Activated naive CD8-positive, alpha-beta T cell treated with anti-CD3 and anti-CD28 coated beads, Interleukin-2, amount 50 U/mL, for 24 hours (primary cell): ENCODE results near the gene LARP4B.

Experiments used
- ATAC-seq: fragments of 150-1000 bp; cut with Tn5 transposase; one replicate; pipeline ENCODE4 v1.10.0; 2021
- DNase-seq: peaks from one replicate; pipeline ENCODE4 v3.0.0; 2021
- H3K27ac Mint-ChIP-seq: one replicate; pipeline ENCODE4 v1.8.0; 2021; ENCODE audit warnings: mild to moderate bottlenecking, mixed read lengths
- H3K27me3 Mint-ChIP-seq: one replicate; pipeline ENCODE4 v1.8.0; 2021; ENCODE audit warnings: mixed read lengths
- H3K36me3 Mint-ChIP-seq: one replicate; pipeline ENCODE4 v1.8.0; 2021; ENCODE audit warnings: low read depth, mixed read lengths
- H3K4me1 Mint-ChIP-seq: one replicate; pipeline ENCODE4 v1.8.0; 2021; ENCODE audit warnings: mixed read lengths
- H3K4me3 Mint-ChIP-seq: one replicate; pipeline ENCODE4 v1.8.0; 2021; ENCODE audit warnings: mild to moderate bottlenecking, moderate library complexity, mixed read lengths
- H3K9me3 Mint-ChIP-seq: one replicate; pipeline ENCODE4 v1.8.0; 2021; ENCODE audit warnings: mixed read lengths

Gene LARP4B

DNA sequence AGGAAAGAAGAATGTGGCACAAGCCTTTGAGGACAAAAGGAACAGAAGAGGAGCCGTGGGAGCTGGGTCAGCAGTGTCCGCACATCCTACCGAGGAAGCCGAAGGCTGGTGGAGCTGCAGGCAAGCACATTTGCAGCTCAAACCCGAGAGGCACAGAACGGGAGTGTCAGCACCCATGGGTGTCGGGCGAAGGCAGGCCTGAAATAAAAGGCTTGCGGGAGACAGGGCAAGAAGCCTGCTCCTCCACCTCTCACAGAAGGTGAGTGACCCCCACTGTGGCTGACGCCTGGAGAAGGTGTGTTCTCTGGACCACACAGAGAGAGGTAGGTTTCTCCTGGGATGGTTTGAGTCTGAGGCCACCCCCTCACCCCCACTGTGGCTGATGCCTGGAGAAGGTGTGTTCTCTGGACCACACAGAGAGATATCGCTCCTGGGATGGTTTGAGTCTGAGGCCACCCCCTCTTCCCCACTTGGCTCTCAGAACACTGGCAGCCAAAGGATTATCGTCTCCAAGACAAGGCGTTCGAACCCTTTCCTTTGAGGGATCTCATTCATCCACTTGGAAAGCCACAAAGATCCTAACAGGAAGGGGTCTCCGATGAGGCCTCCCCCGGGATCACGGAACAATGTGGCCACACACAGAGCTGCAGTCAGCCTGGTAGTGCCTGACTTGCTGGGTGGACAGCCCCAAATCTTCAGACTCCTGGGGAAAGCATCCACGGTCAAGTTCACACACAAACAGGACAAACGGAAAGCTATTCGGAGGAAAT lies 35.1 kb upstream of the LARP4B start:
- no peak for ATAC-seq
- no peak for DNase-seq
- Mint-ChIP-seq H3K9me3 (no peaks in the 10 kb centered on the region), H3K27me3 (peaks cover 18% of the 10 kb centered on the region), H3K27ac (no peak overlapping the region), H3K4me1 (peaks cover 6% of the 10 kb centered on the region), H3K4me3 (no peak overlapping the region), H3K36me3 (no peaks in the 10 kb centered on the region)

GRCh38 chr10:964988-965417 lies 33.5 kb upstream of the LARP4B start:
- no peak for ATAC-seq

GRCh38 chr10:964321-964987 lies 32.9 kb upstream of the LARP4B start:
- Mint-ChIP-seq H3K4me3 (no peak overlapping the region), H3K27ac (no peak overlapping the region), H3K4me1 (peaks cover 6% of the 10 kb centered on the region), H3K36me3 (no peaks in the 10 kb centered on the region), H3K27me3 (peaks cover 19% of the 10 kb centered on the region), H3K9me3 (no peaks in the 10 kb centered on the region)
- ATAC-seq = no peak
- no peak for DNase-seq

More at GRCh38 chr10:964988-965417, 33.5 kb upstream of the LARP4B start:
- H3K4me3 Mint-ChIP-seq = no peak overlapping the region
- H3K4me1 Mint-ChIP-seq = peaks cover 6% of the 10 kb centered on the region
- no peaks in the 10 kb centered on the region for H3K36me3 Mint-ChIP-seq
- DNase-seq = no peak
- no peaks in the 10 kb centered on the region for H3K9me3 Mint-ChIP-seq
- H3K27me3 Mint-ChIP-seq = peaks cover 19% of the 10 kb centered on the region
- no peak overlapping the region for H3K27ac Mint-ChIP-seq

- peaks cover 15% of the 10 kb centered on the region for H3K27me3 Mint-ChIP-seq
- no peak overlapping the region for H3K4me3 Mint-ChIP-seq
- no peak overlapping the region for H3K27ac Mint-ChIP-seq
- peaks cover 6% of the 10 kb centered on the region for H3K4me1 Mint-ChIP-seq
- no peaks in the 10 kb centered on the region for H3K36me3 Mint-ChIP-seq
- DNase-seq (no peak), ATAC-seq (no peak)
- H3K9me3 Mint-ChIP-seq = no peaks in the 10 kb centered on the region
Observed at GRCh38 chr10:963655-964054, 32.1 kb upstream of the LARP4B start.

GRCh38 chr10:963186-963585 lies 31.7 kb upstream of the LARP4B start:
- no peak for DNase-seq
- H3K27ac Mint-ChIP-seq = no peak overlapping the region
- H3K36me3 Mint-ChIP-seq = no peaks in the 10 kb centered on the region
- no peaks in the 10 kb centered on the region for H3K9me3 Mint-ChIP-seq
- H3K4me1 Mint-ChIP-seq = peaks cover 6% of the 10 kb centered on the region
- H3K4me3 Mint-ChIP-seq = no peak overlapping the region
- H3K27me3 Mint-ChIP-seq = peaks cover 14% of the 10 kb centered on the region
- no peak for ATAC-seq

GRCh38 chr10:962342-962741 lies 30.8 kb upstream of the LARP4B start:
- Mint-ChIP-seq H3K9me3 (no peaks in the 10 kb centered on the region), H3K27ac (no peak overlapping the region), H3K36me3 (no peaks in the 10 kb centered on the region), H3K4me1 (peaks cover 5% of the 10 kb centered on the region), H3K4me3 (no peak overlapping the region), H3K27me3 (peaks cover 11% of the 10 kb centered on the region)
- DNase-seq (no peak), ATAC-seq (no peak)

DNA sequence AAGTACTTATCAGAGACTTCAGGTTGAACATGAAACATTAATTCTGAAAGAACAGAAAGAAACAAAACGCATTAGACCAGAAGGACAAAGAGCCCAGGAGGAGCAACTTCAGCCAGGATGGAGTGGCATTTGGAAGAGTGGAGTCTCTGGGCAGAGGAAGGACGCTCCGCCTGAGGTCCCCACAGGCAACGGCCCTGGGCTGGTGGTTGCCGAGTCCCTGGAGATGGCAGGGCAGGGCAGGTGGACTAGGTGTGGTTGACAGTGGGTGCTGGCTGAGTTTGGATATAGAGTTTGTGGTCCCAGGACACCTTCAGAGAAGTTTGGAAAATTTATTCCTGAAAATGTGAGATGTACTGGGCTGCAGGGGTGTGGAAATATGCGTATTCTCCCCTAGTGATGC lies 27.4 kb upstream of the LARP4B start:
- no peak overlapping the region for H3K27ac Mint-ChIP-seq
- no peak for DNase-seq
- no peak overlapping the region for H3K4me3 Mint-ChIP-seq
- no peaks in the 10 kb centered on the region for H3K4me1 Mint-ChIP-seq
- H3K9me3 Mint-ChIP-seq = no peaks in the 10 kb centered on the region
- H3K27me3 Mint-ChIP-seq = peaks cover 11% of the 10 kb centered on the region
- ATAC-seq = no peak
- no peaks in the 10 kb centered on the region for H3K36me3 Mint-ChIP-seq

DNA sequence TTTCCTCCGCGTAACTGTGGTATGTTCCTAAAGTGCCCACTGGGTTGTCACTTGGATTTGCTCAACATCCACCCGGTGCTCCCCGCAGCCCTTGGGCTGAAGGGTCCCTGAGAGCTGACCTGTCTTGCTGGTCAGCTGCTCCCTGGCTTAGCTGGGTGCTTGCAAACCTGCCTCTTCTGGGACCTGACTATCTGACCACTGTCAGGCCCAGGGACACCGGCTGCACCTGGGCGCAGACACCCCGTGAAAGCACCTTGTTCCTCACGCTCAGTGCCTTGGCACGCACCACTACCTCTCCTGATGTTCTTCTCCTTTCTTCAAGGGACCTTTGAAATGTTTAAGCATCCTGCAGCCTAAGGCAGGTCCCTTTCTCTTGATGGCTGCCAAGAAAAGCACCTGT lies 26.6 kb upstream of the LARP4B start:
- Mint-ChIP-seq H3K4me1 (no peaks in the 10 kb centered on the region), H3K4me3 (no peak overlapping the region), H3K36me3 (no peaks in the 10 kb centered on the region), H3K27ac (no peak overlapping the region), H3K27me3 (peaks cover 13% of the 10 kb centered on the region), H3K9me3 (no peaks in the 10 kb centered on the region)
- ATAC-seq (no peak), DNase-seq (no peak)

GRCh38 chr10:955820-956217 lies 24.3 kb upstream of the LARP4B start:
- H3K9me3 Mint-ChIP-seq = no peaks in the 10 kb centered on the region
- H3K27ac Mint-ChIP-seq = no peak overlapping the region
- no peaks in the 10 kb centered on the region for H3K36me3 Mint-ChIP-seq
- H3K27me3 Mint-ChIP-seq = peaks cover 13% of the 10 kb centered on the region
- H3K4me1 Mint-ChIP-seq = no peaks in the 10 kb centered on the region
- ATAC-seq (no peak), DNase-seq (no peak)
- H3K4me3 Mint-ChIP-seq = no peak overlapping the region

DNA sequence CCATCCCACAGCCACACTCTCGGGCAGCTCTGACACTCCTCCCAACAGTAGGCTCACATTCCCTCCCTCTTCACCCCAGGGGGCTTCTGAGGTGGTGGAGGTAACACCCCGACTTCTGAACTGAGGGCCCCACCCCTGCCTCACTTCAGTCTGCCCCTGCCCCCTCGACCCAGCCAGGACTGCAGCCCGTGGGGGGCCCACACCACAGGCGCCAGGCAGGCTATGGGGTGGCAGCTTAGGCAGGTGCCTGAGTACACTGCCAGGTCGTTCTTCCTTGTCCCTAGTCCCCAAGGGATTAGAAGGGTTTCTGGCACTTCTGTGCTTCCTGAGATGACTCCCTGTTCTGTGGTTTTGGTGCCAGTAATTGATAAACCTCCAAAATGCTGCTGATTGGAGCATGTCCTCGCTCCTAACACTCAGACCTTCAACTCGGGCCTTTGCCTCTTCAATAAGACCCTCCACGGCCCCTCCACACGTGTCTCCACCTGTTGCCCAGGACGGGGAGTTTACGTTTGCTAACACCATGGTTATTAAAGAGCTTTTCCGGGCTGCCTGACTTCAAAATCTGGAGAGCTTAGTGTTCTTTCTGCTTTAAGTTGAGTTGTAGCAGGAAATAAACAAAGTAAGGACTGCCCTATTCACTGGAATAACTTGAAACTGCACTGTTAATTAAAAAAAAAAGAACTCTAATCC lies 23.8 kb upstream of the LARP4B start:
- Mint-ChIP-seq H3K4me1 (no peaks in the 10 kb centered on the region), H3K4me3 (no peak overlapping the region), H3K9me3 (no peaks in the 10 kb centered on the region), H3K27me3 (peaks cover 13% of the 10 kb centered on the region), H3K27ac (no peak overlapping the region), H3K36me3 (no peaks in the 10 kb centered on the region)
- DNase-seq = no peak
- no peak for ATAC-seq

GRCh38 chr10:954396-954795 lies 22.9 kb upstream of the LARP4B start:
- no peaks in the 10 kb centered on the region for H3K9me3 Mint-ChIP-seq
- H3K4me3 Mint-ChIP-seq = no peak overlapping the region
- H3K27ac Mint-ChIP-seq = no peak overlapping the region
- peaks cover 9% of the 10 kb centered on the region for H3K27me3 Mint-ChIP-seq
- H3K36me3 Mint-ChIP-seq = no peaks in the 10 kb centered on the region
- ATAC-seq (no peak), DNase-seq (no peak)
- H3K4me1 Mint-ChIP-seq = no peaks in the 10 kb centered on the region

DNA sequence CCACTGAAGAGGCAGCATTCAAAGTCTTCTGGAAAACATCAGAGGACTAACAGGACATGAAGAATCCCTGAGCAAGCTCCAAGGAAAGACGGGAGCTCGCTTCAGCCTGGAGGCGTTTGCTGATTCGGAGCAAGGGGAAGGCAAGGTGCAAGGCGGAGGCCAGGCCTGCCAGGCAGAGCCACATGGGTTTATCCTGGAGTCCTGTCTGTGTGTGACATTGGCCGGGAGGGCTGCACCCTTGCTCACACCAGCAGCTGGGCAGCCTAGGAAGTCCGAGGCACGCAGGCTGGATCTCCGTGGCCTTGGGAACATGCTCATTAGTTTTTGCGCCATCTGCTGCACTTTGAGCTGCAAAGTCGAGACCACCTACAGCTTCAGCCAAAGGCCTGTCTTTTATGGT lies 22.3 kb upstream of the LARP4B start:
- H3K4me3 Mint-ChIP-seq = no peak overlapping the region
- no peak overlapping the region for H3K27ac Mint-ChIP-seq
- no peaks in the 10 kb centered on the region for H3K4me1 Mint-ChIP-seq
- ATAC-seq = no peak
- no peak for DNase-seq
- peaks cover 9% of the 10 kb centered on the region for H3K27me3 Mint-ChIP-seq
- no peaks in the 10 kb centered on the region for H3K9me3 Mint-ChIP-seq
- H3K36me3 Mint-ChIP-seq = no peaks in the 10 kb centered on the region

GRCh38 chr10:949446-949845 lies 17.9 kb upstream of the LARP4B start:
- ATAC-seq (no peak), DNase-seq (no peak)
- Mint-ChIP-seq H3K27ac (no peak overlapping the region), H3K27me3 (peaks cover 5% of the 10 kb centered on the region), H3K4me3 (no peak overlapping the region), H3K4me1 (peaks cover 4% of the 10 kb centered on the region), H3K9me3 (no peaks in the 10 kb centered on the region), H3K36me3 (no peaks in the 10 kb centered on the region)

- no peaks in the 10 kb centered on the region for H3K9me3 Mint-ChIP-seq
Observed at GRCh38 chr10:948347-948746, 16.8 kb upstream of the LARP4B start.

DNA sequence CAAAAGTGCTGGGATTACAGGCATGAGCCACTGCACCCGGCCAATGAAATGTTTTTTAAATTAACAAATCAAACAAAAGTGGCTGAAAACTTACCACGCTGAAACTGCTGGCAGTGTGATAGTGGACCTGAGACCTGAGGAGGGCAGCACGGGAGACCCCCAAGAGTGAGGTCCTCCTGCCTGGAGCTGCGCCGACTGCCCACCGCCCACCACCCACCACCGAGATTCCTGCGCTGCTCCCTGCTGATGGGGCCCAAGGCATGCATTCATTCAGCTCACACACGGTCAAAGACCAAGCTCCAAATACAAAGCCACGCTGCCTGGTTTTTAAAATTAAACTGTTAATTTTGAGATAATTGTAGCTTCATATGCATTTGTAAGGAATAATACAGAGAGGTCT lies 16.4 kb upstream of the LARP4B start:
- no peak overlapping the region for H3K4me3 Mint-ChIP-seq

More at GRCh38 chr10:948347-948746, 16.8 kb upstream of the LARP4B start:
- Mint-ChIP-seq H3K27ac (no peak overlapping the region), H3K36me3 (no peaks in the 10 kb centered on the region), H3K4me3 (no peak overlapping the region), H3K27me3 (no peaks in the 10 kb centered on the region), H3K4me1 (peaks cover 13% of the 10 kb centered on the region)
- ATAC-seq (no peak), DNase-seq (no peak)

More for the DNA sequence above, 16.4 kb upstream of the LARP4B start:
- Mint-ChIP-seq H3K27ac (no peak overlapping the region), H3K27me3 (no peaks in the 10 kb centered on the region), H3K36me3 (no peaks in the 10 kb centered on the region), H3K9me3 (no peaks in the 10 kb centered on the region), H3K4me1 (peaks cover 17% of the 10 kb centered on the region)
- DNase-seq (no peak), ATAC-seq (no peak)
